A673 (cell line): ENCODE results near the gene GPS1. TPM values are rescaled to one million over a fixed set of nuclear protein-coding genes. Genes with fewer than 3 reads are reported as not detected.

Experiments used
- BruUV-seq: library from RNA; stranded (reverse); fragments of 400-500 nt; replicated peaks from 2 replicates; lab custom pipeline; 2021; lab: Mats Ljungman, UMichigan
- CTCF ChIA-PET: fragments of 300-600 bp; sonication (Branson Sonifier 250); formaldehyde crosslinking; loops from one replicate; lab custom pipeline; 2022; ENCODE audit warnings: antibody characterized with exemption; lab: Charles Lee
- POLR2A ChIA-PET: fragments of 300-600 bp; sonication (Branson Sonifier 250); formaldehyde crosslinking; loops from one replicate; lab custom pipeline; 2022; ENCODE audit warnings: antibody characterized with exemption; ENCODE audit not compliant: low non-redundant PET; lab: Charles Lee
- DNase-seq: peaks from one replicate; pipeline ENCODE4 v3.0.0-alpha.2; 2015; ENCODE audit warnings: low spot score
- H3K27ac ChIP-seq: fragments of 200-600 bp; sonication (generic); 2 replicates; pipeline ENCODE4 v1.5.1; 2016; ENCODE audit warnings: mixed run types, low read depth, mild to moderate bottlenecking, mixed read lengths, antibody characterized with exemption, low read length; ENCODE audit not compliant: poor library complexity, severe bottlenecking
- H3K27me3 ChIP-seq: fragments of 200-600 bp; sonication (generic); replicated peaks from 2 replicates; pipeline ENCODE4 v1.6.1; 2017; ENCODE audit warnings: mixed run types, low read depth, mild to moderate bottlenecking, mixed read lengths, antibody characterized with exemption, low read length; ENCODE audit not compliant: insufficient read depth, poor library complexity
- H3K36me3 ChIP-seq: fragments of 200-600 bp; sonication (generic); 2 replicates; pipeline ENCODE4 v1.6.1; 2016; ENCODE audit warnings: mixed run types, mild to moderate bottlenecking, mixed read lengths, antibody characterized with exemption, low read length; ENCODE audit not compliant: insufficient read depth, poor library complexity, severe bottlenecking
- H3K4me1 ChIP-seq: fragments of 200-600 bp; sonication (generic); 2 replicates; pipeline ENCODE4 v1.6.1; 2017; ENCODE audit warnings: mixed run types, mild to moderate bottlenecking, mixed read lengths, antibody characterized with exemption, low read length; ENCODE audit not compliant: insufficient read depth, poor library complexity, severe bottlenecking
- H3K4me3 ChIP-seq: fragments of 200-600 bp; sonication (generic); 2 replicates; pipeline ENCODE4 v1.5.1; 2016; ENCODE audit warnings: low read depth, mixed run types, mild to moderate bottlenecking, mixed read lengths, low read length; ENCODE audit not compliant: poor library complexity, severe bottlenecking
- H3K9me3 ChIP-seq: fragments of 200-600 bp; sonication (generic); 2 replicates; pipeline ENCODE4 v1.6.1; 2016; ENCODE audit warnings: mixed run types, low read depth, mild to moderate bottlenecking, mixed read lengths, antibody characterized with exemption, low read length; ENCODE audit not compliant: poor library complexity, severe bottlenecking
- CTCF ChIP-seq: fragments of 300-800, 200-600 bp; sonication (generic); conservative IDR thresholded peaks from 2 replicates; pipeline ENCODE4 v1.5.1; 2017; ENCODE audit warnings: low read depth, mild to moderate bottlenecking, antibody characterized with exemption, low read length, moderate library complexity, mixed read lengths
- EZH2 ChIP-seq: fragments of 200-600 bp; sonication (generic); IDR thresholded peaks from 2 replicates; pipeline ENCODE4 v1.6.1; 2017; ENCODE audit warnings: borderline replicate concordance, low read depth, mild to moderate bottlenecking, mixed read lengths, antibody characterized with exemption, low read length; ENCODE audit not compliant: poor library complexity, severe bottlenecking
- intact Hi-C: fragments of 100-400 bp; cut with micrococcal nuclease; formaldehyde crosslinking; loops from one replicate; pipeline ENCODE4 v1.10.0; 2022; ENCODE audit not compliant: unreplicated experiment
- total RNA-seq: library from RNA; stranded (reverse); gene quantifications from 2 replicates; pipeline ENCODE4 v1.2.3, GENCODE V29; 2021

The GPS1 gene
- total RNA-seq, 1 experiment from 2014 or later: 162 TPM

- POLR2A ChIA-PET: no interaction called here
- no peaks in the 10 kb centered on the region for H3K4me1 ChIP-seq
- no TSS peak for BruUV-seq
- no peak overlapping the region for H3K27ac ChIP-seq
- no peaks in the 10 kb centered on the region for H3K9me3 ChIP-seq
- intact Hi-C loops: no loop called here
- TF ChIP-seq EZH2 (no peak), CTCF (no peak)
- CTCF ChIA-PET: no interaction called here
- H3K27me3 ChIP-seq: no peaks in the 10 kb centered on the region
- H3K4me3 ChIP-seq: no peak overlapping the region
- DNase-seq: no peak
- H3K36me3 ChIP-seq: peaks cover 12% of the 10 kb centered on the region
Observed at GRCh38 chr17:82043507-82043906, 8.2 kb upstream of the GPS1 start.

GRCh38 chr17:82045936-82046484 is 5.7 kb upstream of the GPS1 start:
- DNase-seq: no peak
- peaks cover 25% of the 10 kb centered on the region for H3K36me3 ChIP-seq
- POLR2A ChIA-PET: no interaction called here
- intact Hi-C loops: no loop called here
- H3K4me3 ChIP-seq: no peak overlapping the region
- no peak overlapping the region for H3K27ac ChIP-seq
- H3K27me3 ChIP-seq: no peaks in the 10 kb centered on the region
- H3K9me3 ChIP-seq: no peaks in the 10 kb centered on the region
- no peaks in the 10 kb centered on the region for H3K4me1 ChIP-seq
- TF ChIP-seq EZH2: no peak
- TF ChIP-seq CTCF: no peak
- BruUV-seq: no TSS peak
- CTCF ChIA-PET: no interaction called here

- ChIA-PET POLR2A (no interaction called here), CTCF (no interaction called here)
- no peak overlapping the region for H3K27ac ChIP-seq
- peaks cover 25% of the 10 kb centered on the region for H3K36me3 ChIP-seq
- H3K27me3 ChIP-seq: no peaks in the 10 kb centered on the region
- H3K9me3 ChIP-seq: no peaks in the 10 kb centered on the region
- no peaks in the 10 kb centered on the region for H3K4me1 ChIP-seq
- intact Hi-C loops: no loop called here
- no peak for DNase-seq
- H3K4me3 ChIP-seq: no peak overlapping the region
- no TSS peak for BruUV-seq
- TF ChIP-seq CTCF: no peak
- no peak for TF ChIP-seq EZH2
Observed at GRCh38 chr17:82046903-82047302, 4.8 kb upstream of the GPS1 start.
